Measurements from ENCODE around the gene VCL. TPM values are rescaled to one million over a fixed set of nuclear protein-coding genes. Genes with fewer than 3 reads are reported as not detected.

The VCL gene
- total and polyA plus RNA-seq, 9 of the 15 experiments (the other 6 are each of a cell fraction or from before 2014, with no cell fraction given) = 29.8 to 186 (median 76.4) TPM

- Histone ChIP-seq H3K27ac (ENCODE audit: extremely low read depth, low read depth, low read length) (peak overlapping the region; percentile 1; the same call in 1 of the 3 replicates), H2AFZ (ENCODE audit: low read depth, low read length) (no peak overlapping the region), H3K4me1 (replicated peaks in 1 of 2; ENCODE audit: control insufficient read depth in 2 of 2, insufficient read depth in 2 of 2, low read length in 2 of 2) (peaks cover 0 to 15% of the 10 kb centered on the region in 2 experiments; a peak in 1 of 5 replicates), H3K4me3 (no peak overlapping the region), H3K9ac (ENCODE audit: insufficient read depth in 1 of 2, low read depth in 2 of 2, low read length in 2 of 2) (no peak overlapping the region), H3K9me1 (ENCODE audit: control insufficient read depth, insufficient read depth, low read length) (no peaks in the 10 kb centered on the region), H3K9me3 (replicated peaks; ENCODE audit: control insufficient read depth, insufficient read depth, low read depth, low read length) (no peaks in the 10 kb centered on the region), H3K36me3 (ENCODE audit: control insufficient read depth, insufficient read depth, low read length) (peaks cover 64% of the 10 kb centered on the region), H3K79me2 (ENCODE audit: control insufficient read depth, insufficient read depth, low read length) (no peaks in the 10 kb centered on the region), H3K27me3 (ENCODE audit: control insufficient read depth in 2 of 2, insufficient read depth in 2 of 2, low read length in 2 of 2) (no peaks in the 10 kb centered on the region), H4K20me1 (replicated peaks; ENCODE audit: control insufficient read depth, insufficient read depth, low read length) (no peaks in the 10 kb centered on the region), H3K4me2 (ENCODE audit: insufficient read depth, low read length) (no peak overlapping the region)
- ChIA-PET POLR2A (interaction anchor here (0.6 to 1.9 kb wide), 6 partner anchors 10 to 163 kb away, joined by 3 to 5 read pairs (median 3); no protein-coding TSS in a partner anchor), CTCF (ENCODE audit: low intra/inter-chr PET ratio) (interaction anchor here (0.6 to 2.3 kb wide), 2 partner anchors 230 to 303 kb away, joined by 4 to 20 read pairs; no protein-coding TSS in a partner anchor)
- BruUV-seq (replicated peaks) = no TSS peak
- in situ Hi-C loops (cut with MboI) (no loop called here), intact Hi-C loops (cut with micrococcal nuclease) (no loop called here)
- WGBS (ENCODE audit: insufficient coverage, low coverage, missing lambda C conversion rate) = 72% methylated on average over 4 of the region's 4 CpGs
- peak in 1 of 4 experiments; percentile 22 for DNase-seq (ENCODE audit: extremely low read depth in 1 of 4, low spot score in 3 of 4)
- no peak for FAIRE-seq
- peak; percentile 39; the same call in 2 of the 3 replicates for ATAC-seq
- no peak for TF ChIP-seq CAMTA2 (CRISPR knock-in tag; conservative IDR thresholded peaks at IDR 0.05)
- no peak for TF ChIP-seq TEAD4 (IDR thresholded peaks at IDR 0.05; ENCODE audit: low read length)
- no peak for TF ChIP-seq TEAD4 (CRISPR knock-in tag; IDR thresholded peaks at IDR 0.05; ENCODE audit: borderline replicate concordance)
- no peak for TF ChIP-seq THRB (CRISPR knock-in tag; conservative IDR thresholded peaks at IDR 0.05)
- TF ChIP-seq, protein P1, sequence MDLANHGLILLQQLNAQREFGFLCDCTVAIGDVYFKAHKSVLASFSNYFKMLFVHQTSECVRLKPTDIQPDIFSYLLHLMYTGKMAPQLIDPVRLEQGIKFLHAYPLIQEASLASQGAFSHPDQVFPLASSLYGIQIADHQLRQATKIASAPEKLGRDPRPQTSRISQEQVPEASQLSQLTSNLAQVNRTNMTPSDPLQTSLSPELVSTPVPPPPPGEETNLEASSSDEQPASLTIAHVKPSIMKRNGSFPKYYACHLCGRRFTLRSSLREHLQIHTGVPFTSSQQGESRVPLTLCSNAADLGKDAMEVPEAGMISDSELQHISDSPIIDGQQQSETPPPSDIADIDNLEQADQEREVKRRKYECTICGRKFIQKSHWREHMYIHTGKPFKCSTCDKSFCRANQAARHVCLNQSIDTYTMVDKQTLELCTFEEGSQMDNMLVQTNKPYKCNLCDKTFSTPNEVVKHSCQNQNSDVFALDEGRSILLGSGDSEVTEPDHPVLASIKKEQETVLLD (IDR thresholded peaks at IDR 0.05) = no peak
- TF ChIP-seq SOX6 (IDR thresholded peaks at IDR 0.05) = no peak
- no peak for TF ChIP-seq GMEB1 (CRISPR knock-in tag; IDR thresholded peaks at IDR 0.05)
- TF ChIP-seq E2F6 (IDR thresholded peaks at IDR 0.05; ENCODE audit: borderline replicate concordance in 1 of 2, extremely low read depth in 1 of 2, insufficient read depth in 1 of 2, insufficient read length in 1 of 2, low read depth in 1 of 2, low read length in 1 of 2, poor library complexity in 1 of 2, severe bottlenecking in 1 of 2) = no peak
- TF ChIP-seq FOXK1 (CRISPR knock-in tag; IDR thresholded peaks at IDR 0.05; ENCODE audit: borderline replicate concordance) = no peak
- TF ChIP-seq SMARCA4 (IDR thresholded peaks at IDR 0.05) = no peak
- TF ChIP-seq MYNN (IDR thresholded peaks at IDR 0.05) = no peak
- no peak for TF ChIP-seq MYNN (CRISPR knock-in tag; IDR thresholded peaks at IDR 0.05)
- TF ChIP-seq GATAD2B (IDR thresholded peaks at IDR 0.05; ENCODE audit: borderline replicate concordance) = no peak
- no peak for TF ChIP-seq U2AF2 (optimal IDR thresholded peaks at IDR 0.05; ENCODE audit: low read depth, low read length)
- TF ChIP-seq KDM5B (IDR thresholded peaks at IDR 0.05; ENCODE audit: insufficient replicate concordance, low read depth, low read length) = no peak
- TF ChIP-seq HLTF (IDR thresholded peaks at IDR 0.05) = no peak
- TF ChIP-seq E2F3 (CRISPR knock-in tag; IDR thresholded peaks at IDR 0.05) = no peak
- no peak for TF ChIP-seq ZC3H8 (IDR thresholded peaks at IDR 0.05)
These were observed 81.4 kb downstream of the VCL start for GRCh38 chr10:74079028-74079935.

Measured in K562 (cell line).